ENCODE data around the gene XYLT1. TPM values are rescaled to one million over a fixed set of nuclear protein-coding genes. Genes with fewer than 3 reads are reported as not detected.

XYLT1 gene
- polyA plus RNA-seq, 1 of the 3 experiments (the other 2 are of a cell fraction): 17.6 TPM

GRCh38 chr16:17147942-17148341 lies 322.8 kb downstream of the XYLT1 start:
- WGBS (ENCODE audit: low lambda C conversion rate): 66% methylated on average over 3 of the region's 3 CpGs
- Histone ChIP-seq H3K36me3 (replicated peaks in 1 of 2; ENCODE audit: control insufficient read depth in 1 of 2, insufficient read depth in 2 of 2, low read length in 1 of 2) (peaks cover 2 to 46% of the 10 kb centered on the region in 2 experiments), H3K9me2 (no peaks in the 10 kb centered on the region), H2AFZ (ENCODE audit: low read depth) (no peak overlapping the region), H3K9ac (no peak overlapping the region), H4K20me1 (ENCODE audit: insufficient read depth) (peaks cover 100% of the 10 kb centered on the region), H3K79me2 (ENCODE audit: insufficient read depth) (peaks cover 89% of the 10 kb centered on the region; the same call in 1 of the 2 replicates), H3K4me2 (no peak overlapping the region), H3K4me1 (ENCODE audit: control insufficient read depth in 1 of 2, insufficient read depth in 2 of 2, low read depth in 1 of 2, low read length in 1 of 2) (peaks cover 0 to 23% of the 10 kb centered on the region in 2 experiments; a peak in 2 of 4 replicates), H3F3A (replicated peaks; ENCODE audit: insufficient read depth) (peaks cover 15% of the 10 kb centered on the region), H3K27me3 (ENCODE audit: insufficient read depth) (no peaks in the 10 kb centered on the region), H3K9me3 (no peaks in the 10 kb centered on the region), H3K27ac (ENCODE audit: low read depth in 2 of 2, low read length in 1 of 2) (no peak overlapping the region), H3K4me3 (ENCODE audit: low read depth in 2 of 2, low read length in 1 of 2) (no peak overlapping the region)
- no peak for DNase-seq
- ChIA-PET POLR2A (no interaction called here), CTCF (no interaction called here)
- TF ChIP-seq REST (IDR thresholded peaks at IDR 0.05; ENCODE audit: low read depth, low read length): no peak
- no peak for TF ChIP-seq SIN3A (IDR thresholded peaks at IDR 0.05; ENCODE audit: borderline replicate concordance, low read depth, low read length)
- TF ChIP-seq MXI1 (IDR thresholded peaks at IDR 0.05; ENCODE audit: low read depth, low read length): no peak
- TF ChIP-seq MEF2A (IDR thresholded peaks at IDR 0.05; ENCODE audit: borderline replicate concordance, low read depth): no peak
- no peak for TF ChIP-seq USF2 (IDR thresholded peaks at IDR 0.05; ENCODE audit: borderline replicate concordance, low read depth, low read length)
- no peak for TF ChIP-seq CHD2 (IDR thresholded peaks at IDR 0.05; ENCODE audit: low read length, partially characterized antibody)
- no peak for TF ChIP-seq GATA2 (CRISPR knock-in tag; IDR thresholded peaks at IDR 0.05)
- no peak for TF ChIP-seq RAD21 (IDR thresholded peaks at IDR 0.05; ENCODE audit: low read length)
- TF ChIP-seq RXRA (IDR thresholded peaks at IDR 0.05; ENCODE audit: borderline replicate concordance, low read depth): no peak
- no peak for TF ChIP-seq RCOR1 (IDR thresholded peaks at IDR 0.05; ENCODE audit: low read length)
- no peak for TF ChIP-seq RFX5 (IDR thresholded peaks at IDR 0.05; ENCODE audit: low read length)
- TF ChIP-seq USF1 (IDR thresholded peaks at IDR 0.05; ENCODE audit: borderline replicate concordance, low read depth): no peak
- TF ChIP-seq FOSL2 (IDR thresholded peaks at IDR 0.05; ENCODE audit: borderline replicate concordance, low read depth): no peak
- TF ChIP-seq TEAD4 (IDR thresholded peaks at IDR 0.05; ENCODE audit: borderline replicate concordance, insufficient read depth): no peak

All from SK-N-SH (cell line).